Caki2 (cell line): Measurements from ENCODE around the gene ILKAP. TPM values are rescaled to one million over a fixed set of nuclear protein-coding genes. Genes with fewer than 3 reads are reported as not detected.

Source experiments
- DNase-seq: peaks from one replicate; pipeline ENCODE4 v3.0.0-alpha.2; 2015; ENCODE audit warnings: low read depth
- in situ Hi-C: cut with HindIII; loops from 2 replicates; pipeline ENCODE4 v1.10.0; 2016; ENCODE audit warnings: low sequenced_read_pairs, low pct_unique_long_range_greater_than_20kb, mixed read lengths
- total RNA-seq: library from RNA; depleted of rRNA; stranded (reverse); fragments of >200 nt; shearing (Covaris generic); gene quantifications from 2 replicates; pipeline ENCODE4 v1.2.3, GENCODE V29; 2014; ENCODE audit warnings: low replicate concordance

The ILKAP gene
- total RNA-seq, 1 experiment from 2014 or later: 28.8 TPM

DNA sequence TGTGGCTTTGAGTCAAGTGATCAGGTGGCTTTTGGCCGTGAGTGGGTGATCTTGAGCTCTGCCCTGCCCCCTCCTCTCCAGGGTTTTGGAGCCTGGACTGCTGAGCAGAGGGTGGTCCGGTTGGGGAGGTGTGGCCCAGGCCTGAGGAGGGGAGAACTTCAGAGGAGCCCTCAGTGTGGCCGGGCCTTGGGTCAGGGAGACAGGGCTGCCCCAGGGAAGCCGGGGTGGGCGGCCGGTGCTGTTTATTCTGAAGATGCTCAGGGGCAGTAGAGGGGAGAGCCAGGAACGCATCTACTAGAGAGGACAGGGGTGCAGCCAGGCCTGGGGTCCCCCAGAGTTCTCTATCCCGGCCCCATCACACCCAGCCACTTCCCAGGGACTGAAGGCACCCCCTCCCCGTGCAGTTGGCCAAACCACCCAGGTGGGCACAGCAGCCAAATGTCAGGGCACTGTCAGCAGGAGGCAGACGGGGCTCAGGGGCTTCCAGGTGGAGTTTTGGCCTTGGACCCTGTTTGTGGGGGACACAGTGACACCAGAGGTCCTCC is 43.8 kb downstream of the ILKAP start:
- DNase-seq: no peak
- in situ Hi-C loops: no loop called here

DNA sequence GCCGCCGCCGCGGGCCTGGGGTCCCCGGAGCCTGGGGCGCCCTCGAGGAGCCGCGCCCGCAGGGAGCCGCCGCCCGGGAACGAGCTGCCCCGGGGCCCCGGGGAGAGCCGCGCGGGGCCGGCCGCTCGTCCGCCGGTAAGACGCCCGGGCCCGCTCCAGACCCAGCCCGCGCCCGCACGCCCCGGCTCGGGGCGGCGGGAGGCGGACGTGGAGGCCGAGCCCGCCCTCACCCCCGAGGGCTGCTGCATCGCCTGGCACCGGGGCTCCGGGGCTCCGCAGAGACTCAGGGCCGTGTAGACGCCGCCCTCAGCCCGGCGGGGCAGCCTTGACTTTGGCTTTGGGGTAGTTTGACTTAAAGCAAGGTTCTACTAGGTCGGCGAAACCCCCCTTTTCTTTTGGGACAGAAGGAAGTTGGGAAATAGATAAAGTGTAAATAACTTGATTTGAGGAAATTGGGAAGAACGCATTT is 44.4 kb downstream of the ILKAP start:
- in situ Hi-C loops: no loop called here
- DNase-seq: no peak

DNA sequence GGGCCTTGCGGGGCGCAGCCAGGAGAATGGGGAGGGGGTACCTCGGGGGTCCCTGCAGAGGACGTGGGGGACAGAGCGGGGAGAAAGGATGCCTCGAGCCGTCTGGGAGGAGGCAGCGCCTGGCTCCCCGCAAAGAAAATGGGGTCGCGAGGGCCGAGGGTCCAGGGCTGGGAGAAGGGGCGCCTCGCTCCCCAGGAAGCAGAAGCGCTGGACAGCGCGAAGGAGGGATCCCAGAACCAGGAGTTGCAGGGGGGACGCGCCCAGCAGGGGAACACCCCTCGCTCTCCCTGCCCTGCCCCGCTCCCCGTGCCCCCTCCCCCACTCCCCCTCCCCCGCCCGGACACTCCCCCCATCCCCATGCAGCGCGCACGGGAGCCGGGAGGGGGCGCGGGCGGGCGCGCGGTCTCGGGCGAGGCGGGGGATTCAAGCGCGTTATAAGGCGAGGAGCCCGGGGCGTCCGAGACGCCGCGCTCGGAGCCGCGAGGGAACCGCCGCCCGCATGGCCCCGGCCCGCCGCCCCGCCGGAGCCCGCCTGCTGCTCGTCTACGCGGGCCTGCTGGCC is 44.9 kb downstream of the ILKAP start, which contains the start of gene ERFE:
ERFE (plus strand) TSS at position 462 of the 562 bp plus-strand sequence; CDS start at position 500, 38 bp downstream.
- no peak for DNase-seq
- in situ Hi-C loops: no loop called here

DNA sequence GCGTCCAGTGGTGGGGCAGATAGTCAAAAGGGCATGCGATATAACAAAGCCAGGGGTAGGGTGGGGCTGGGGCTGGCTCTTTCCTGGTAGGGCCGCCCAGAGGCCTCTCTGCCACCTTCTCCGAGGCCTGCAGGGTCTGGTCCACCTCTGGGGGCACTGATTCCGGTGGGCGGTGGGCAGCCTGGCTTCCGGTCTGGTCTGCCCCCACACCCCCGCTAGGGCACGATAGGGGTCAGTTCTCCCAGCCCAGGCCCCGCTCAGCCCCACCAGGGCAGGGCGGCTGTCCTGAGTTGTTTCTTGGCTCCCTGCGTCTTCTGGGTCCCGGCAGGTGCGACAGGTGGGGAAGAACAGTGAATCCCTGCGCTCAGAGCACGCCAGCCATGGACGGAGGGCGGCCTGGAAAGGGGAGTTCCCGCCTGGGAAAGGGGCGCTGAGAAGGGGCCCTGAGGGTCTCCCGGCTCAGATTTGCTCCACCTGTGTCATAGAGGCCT is 45.4 kb downstream of the ILKAP start:
- in situ Hi-C loops: no loop called here
- no peak for DNase-seq

DNA sequence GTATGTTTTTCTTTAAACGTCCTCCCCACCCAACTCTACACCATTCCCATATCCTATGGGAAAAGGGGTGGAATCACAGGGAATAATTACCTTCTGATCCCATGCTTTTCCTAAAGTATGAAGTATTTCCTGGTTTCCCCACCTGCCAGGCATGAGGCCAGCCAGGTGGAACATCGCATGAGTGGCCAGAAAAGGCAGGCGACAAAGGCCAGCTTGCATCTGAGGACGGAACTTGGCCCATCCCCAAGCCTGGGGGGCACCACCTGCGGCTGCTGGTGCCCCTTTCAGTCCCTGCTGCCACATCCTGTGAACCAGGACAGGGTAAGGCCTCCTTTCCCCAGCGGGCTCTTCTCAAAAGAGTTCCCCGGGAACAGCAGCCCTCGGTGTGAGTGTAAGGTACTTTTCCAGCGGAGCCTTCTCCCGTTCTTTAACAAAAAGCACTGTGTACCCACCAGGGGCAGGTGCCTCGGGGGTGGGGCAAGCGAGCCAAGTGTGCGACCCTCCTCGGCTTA is 45.9 kb downstream of the ILKAP start:
- DNase-seq: no peak

DNA sequence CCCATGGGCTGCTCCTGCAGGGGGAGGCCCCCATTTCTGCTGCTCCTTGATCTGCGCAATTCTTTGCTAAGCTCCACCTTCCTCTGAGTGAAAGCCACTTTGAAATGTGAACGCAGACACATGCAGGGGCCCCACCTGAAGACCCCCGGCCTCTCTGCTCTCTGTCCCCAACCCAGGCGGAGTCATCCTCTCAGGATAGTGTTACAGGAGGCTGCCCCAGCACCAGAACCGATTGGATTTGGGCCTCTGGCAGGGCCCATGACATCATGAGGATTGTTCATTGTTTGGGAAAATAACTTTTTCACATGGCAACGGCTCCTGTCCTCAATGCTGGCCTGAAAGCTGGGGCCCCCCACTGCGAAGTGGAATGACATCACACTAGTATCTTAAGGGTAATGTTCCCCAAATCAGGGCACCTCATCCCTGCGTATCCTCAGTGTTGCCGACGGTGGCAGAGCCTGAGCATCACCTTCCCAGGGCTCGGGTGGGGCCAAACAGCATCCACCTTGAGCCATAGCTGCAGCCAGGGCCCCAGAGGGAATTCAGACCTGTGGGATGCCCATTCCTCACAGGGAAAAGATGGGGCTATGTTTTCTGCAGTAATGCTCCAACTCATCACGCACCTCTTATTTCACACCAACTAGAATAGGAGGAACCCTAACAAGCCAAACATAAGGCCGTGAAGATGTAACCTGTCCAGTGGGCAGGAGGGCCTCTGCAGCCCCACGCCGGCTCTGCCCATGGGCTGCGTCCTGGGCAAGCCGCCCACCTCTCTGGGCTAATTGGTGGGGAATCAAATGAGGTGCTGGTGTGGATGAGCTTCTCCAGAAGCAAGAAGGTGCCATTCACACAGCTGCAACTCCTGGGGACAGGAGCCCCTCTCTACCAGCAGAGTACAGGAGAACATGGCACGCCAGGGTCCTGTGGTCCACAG is 47.5 kb downstream of the ILKAP start:
- in situ Hi-C loops: no loop called here
- DNase-seq: no peak

More for the DNA sequence above, 45.9 kb downstream of the ILKAP start:
- in situ Hi-C loops: no loop called here

DNA sequence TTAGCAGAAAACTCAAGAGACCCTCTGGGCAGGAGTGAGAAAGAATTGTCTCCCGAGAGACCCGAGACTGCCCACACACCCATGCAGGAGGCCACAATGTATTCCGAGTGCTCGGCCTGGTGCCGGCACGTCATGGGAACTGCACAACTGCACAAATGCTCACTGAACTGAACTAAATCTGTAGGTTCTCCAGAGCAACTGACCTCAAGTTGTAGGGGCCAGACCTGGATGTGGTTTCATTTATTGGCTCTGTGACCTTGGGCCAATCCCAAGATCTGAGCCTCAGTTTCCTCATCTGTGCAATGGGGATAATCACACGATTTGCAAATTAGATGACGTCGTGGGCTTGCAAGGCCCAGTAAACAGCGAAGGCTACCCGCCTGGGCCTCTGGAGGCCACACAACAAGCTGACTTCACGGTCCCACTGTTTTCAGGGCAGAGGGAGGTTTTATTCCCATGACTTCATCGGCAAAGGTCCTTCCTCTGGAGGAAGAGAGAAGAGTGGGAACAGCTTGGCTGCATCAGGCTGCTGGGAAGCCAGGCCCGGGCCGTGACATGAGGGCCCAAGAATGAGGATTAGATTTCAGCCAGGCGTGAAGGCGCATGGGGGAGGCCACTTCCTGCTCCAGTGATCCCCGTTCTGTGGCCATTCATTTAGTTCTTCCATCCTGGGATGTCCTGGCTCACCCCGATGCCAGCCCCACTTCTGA is 48.3 kb downstream of the ILKAP start:
- peak; percentile 72 for DNase-seq
- in situ Hi-C loops: no loop called here

DNA sequence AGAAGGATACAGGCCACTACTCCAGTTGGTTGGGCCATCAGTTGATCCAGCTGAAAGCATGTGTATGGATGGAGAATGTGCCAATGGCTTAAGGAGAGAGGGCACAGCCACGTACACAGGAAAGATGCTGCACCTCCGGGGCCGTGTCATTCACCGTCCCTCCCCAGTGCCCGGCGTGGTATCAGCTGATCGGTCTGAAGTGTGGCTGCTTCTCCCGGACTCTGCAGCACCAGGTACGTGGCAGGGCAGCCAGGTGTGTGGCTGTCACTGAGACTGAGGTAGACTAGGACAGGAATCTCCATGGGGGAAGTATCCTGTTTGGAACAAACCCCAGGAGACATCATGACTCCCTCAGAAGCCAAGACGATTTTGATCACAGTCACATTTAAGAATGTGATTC is 48.9 kb downstream of the ILKAP start:
- in situ Hi-C loops: no loop called here
- no peak for DNase-seq

DNA sequence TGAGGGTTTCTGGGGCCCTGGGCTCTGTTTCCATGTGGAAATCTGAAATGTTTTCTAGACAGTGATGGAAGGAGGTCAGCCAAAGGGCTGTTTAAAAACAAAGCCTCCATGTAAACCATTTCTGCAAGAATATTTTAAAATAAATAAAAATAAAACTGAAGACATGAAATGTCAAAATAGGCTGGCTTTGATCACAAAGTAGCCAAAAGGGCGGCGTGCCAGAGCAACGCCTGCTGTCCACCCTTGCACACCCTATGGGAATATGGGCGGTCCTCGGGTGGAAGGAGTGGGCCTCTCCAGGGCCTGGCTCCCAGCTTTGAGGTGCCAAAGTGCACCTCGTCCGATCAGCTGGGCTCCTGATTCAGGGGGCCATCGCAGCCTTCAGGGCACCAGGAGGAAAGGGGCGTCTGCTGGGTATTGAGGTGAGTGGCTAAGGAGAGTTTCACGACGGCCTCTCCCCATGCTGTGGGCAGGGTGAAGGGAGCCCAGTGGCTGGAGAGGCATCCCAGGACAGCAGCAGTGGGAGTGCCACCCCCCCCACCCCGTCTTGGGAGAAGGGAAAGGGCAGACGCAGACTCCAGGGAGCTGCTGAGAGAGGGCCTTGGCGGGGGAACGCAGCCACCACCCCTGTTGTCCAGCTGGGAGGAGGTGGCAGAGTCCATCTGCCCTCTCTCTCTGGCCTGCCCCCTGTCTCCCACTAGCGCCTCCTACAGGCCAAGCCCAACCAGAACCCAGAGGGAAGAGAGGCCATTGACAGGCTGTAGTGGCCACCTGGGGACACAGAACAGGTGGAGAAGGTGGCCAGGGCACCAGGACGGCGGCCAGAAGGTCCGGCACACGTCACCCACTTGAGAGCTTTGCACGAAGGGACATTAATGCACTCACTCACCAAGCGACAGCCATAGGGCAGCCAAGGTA is 50.5 kb downstream of the ILKAP start:
- DNase-seq: no peak
- in situ Hi-C loops: no loop called here

DNA sequence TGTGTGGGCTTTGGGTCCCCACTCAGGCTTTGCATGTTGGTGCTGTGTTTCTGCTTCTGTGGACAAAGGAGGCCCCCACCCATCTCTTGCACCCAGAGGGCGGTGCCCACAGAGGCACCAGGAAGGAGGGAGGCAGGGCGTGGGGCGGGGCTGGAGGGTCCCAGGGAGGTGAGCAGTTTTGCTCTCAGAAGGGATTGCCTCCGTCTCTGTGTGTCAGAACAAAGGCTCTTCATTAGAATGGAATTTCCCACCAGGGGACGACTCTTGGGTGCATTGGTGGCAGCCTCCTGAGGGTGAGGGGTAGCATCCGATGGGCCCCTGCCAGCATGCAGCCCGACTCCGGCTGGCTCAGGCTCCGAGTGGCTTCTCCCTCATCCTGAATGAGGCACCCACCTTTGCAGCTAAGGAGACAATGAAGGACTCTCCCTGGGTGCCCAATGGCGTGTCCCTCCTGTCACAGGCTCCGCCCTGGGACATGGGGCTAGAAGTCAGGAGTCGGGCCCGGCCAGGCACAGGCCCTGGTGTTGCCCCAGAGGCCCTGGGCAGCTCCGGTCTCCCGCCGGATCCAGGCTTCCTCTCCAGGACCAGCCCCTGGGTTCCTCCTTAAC is 51.8 kb downstream of the ILKAP start:
- in situ Hi-C loops: no loop called here
- DNase-seq: no peak

DNA sequence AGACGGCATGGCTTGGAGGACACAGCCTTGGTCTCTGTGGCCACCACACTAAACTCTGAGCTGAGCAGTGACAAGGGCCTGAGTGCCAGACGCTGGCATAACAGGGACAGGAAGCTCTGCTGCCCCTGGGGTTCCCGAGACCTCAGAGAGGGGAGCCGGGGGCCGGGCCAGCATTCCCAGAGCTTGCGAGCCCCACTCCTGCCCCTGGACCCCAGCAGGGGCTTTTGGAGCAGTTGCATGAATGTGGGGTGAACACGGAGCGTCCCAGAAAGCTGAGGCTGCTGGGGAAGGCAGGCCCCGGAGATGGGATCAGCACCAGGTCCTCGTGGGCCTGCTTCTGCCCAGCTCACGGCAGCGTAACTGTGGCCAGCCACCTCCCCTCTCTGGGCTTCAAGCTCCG is 52.3 kb downstream of the ILKAP start:
- no peak for DNase-seq
- in situ Hi-C loops: no loop called here

DNA sequence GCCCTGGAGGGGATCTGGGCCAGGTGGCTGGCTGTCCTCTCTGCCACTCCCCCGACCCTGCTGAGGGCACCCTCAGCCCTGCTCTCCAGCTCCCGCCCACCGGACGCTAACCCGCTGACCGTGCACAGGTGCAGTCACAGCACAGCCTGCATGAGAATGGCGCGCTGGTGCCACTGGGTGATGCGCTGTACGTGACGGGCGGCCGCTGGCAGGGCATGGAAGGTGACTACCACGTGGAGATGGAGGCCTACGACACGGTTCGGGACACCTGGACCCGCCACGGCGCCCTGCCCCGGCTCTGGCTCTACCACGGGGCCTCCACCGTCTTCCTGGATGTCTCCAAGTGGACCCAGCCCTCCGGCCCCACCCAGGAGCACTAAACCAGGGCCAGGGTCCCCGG is 52.8 kb downstream of the ILKAP start:
- DNase-seq: no peak
- in situ Hi-C loops: no loop called here

DNA sequence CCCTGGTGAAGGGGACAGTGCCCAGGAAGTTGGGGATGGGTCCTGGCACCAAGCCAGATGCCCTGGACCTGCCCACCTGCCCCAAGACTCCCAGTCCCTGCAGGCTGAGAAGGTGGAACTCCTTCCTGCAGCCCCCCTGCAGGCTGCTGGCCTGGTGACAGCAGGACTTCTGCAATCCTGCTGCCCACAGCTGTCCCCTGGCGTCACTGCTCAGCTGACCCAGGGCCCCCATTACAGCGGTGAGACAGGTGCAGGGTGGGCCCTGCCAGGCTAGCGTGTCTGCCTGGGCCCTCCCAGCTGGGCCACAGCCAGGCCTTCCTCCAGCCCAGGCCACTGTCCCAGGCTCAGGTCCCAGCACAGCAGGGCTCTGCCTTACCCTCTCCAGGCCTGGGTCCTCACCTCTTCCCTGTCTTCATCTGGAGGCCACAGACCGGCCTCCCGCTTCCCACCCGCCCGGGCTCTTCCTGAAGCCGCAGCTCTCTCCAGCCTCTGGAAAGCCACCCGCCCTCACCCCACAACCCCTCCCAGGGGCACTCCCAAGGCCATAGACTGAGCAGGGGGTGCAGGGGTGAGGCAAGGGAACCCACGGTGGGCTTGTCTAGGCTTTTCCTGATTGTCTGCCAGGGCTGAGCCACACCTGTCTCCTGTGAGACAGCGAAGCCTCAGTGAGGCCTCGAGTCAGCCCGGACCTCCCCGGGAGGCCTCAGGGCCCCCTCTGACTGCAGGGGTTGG is 53.5 kb downstream of the ILKAP start:
- in situ Hi-C loops: no loop called here
- DNase-seq: no peak

DNA sequence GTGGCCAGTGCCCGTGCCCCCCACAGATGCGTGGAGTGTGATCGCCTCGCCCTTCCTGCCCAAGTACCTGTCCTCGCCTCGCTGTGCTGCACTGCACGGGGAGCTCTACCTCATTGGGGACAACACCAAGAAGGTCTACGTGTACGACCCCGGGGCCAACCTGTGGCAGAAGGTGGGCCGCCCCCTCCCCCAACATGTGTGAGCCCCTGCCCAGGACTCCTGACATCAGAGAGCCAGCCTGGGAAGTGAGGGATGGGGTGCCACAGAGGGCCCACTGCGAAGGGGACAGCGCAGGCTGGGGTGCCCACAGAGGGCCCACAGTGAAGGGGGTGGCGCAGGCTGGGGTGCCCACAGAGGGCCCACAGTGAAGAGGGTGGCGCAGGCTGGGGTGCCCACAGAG is 54.5 kb downstream of the ILKAP start:
- DNase-seq: no peak

DNA sequence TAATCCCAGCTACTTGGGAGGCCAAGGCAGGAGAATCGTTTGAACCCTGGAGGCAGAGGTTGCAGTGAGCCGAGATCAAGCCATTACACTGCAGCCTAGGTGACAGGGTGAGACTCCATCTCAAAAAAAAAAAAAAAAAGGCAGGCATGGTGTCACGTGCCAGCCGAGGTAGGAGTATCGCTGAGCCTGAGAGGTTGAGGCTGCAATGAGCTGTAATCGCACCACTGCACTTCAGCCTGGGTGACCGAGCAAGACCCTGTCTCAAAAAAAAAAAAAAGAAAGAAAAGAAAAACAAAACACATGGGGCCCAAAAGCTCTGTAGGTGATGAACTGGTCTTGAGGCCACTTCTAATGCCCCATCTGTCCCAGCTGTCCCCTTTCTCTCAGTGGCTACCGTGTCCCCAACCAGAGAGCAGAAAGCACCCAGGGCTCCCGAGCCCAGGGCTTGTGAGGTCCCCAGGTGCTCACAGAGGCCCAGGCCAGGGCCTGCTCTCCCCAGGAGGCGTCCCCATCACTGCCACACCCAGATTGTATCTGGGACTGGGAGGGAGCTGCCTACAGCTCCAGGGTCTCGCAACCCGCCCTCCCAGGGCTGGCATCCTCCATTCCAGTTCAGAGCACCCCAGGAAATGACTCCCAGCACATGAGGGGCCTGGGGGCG is 56.5 kb downstream of the ILKAP start:
- in situ Hi-C loops: no loop called here
- peak; percentile 64 for DNase-seq

More for the DNA sequence above, 54.5 kb downstream of the ILKAP start:
- in situ Hi-C loops: no loop called here

DNA sequence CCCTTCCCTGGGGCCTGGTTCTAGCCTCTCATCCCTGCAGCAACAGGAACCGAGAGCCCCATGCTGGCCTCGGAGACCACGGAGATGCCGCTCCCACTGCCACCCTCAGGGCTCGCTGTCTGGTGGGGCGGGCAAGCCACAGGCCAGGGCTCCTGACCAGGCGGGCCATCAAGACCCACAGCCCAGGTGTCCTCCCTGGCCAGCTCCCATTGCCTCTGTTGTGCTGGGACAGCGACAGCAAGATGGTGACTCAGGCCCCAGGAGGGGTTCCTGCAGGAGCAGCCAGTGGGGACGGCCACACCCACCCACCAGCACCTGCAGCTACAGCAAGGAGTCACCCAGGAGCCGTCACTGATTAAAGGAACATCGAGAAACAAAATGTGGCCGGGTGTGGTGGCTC is 57.6 kb downstream of the ILKAP start:
- DNase-seq: no peak
- in situ Hi-C loops: no loop called here
